Measurements from ENCODE around the gene MROH2B. TPM values are rescaled to one million over a fixed set of nuclear protein-coding genes. Genes with fewer than 3 reads are reported as not detected.

MROH2B gene
- total and polyA plus RNA-seq, 2 donors (not counting 1 experiment from before 2014, with no cell fraction given), result not detected

- ATAC-seq (ENCODE audit: low read depth), result no peak
- no peaks in the 10 kb centered on the region for H3K9me3 Mint-ChIP-seq (ENCODE audit: insufficient read depth)
- H3K27me3 ChIP-seq (replicated peaks in 1 of 4; ENCODE audit: control extremely low read depth in 1 of 4, control insufficient read depth in 3 of 4, insufficient read depth in 4 of 4, low read length in 3 of 4), result no peaks in the 10 kb centered on the region
- H4K20me1 ChIP-seq (ENCODE audit: control insufficient read depth, insufficient read depth, low read length, poor library complexity, severe bottlenecking), result no peaks in the 10 kb centered on the region
- H3K4me1 Mint-ChIP-seq, result no peaks in the 10 kb centered on the region
- no peaks in the 10 kb centered on the region for H3K4me1 ChIP-seq (ENCODE audit: control insufficient read depth in 2 of 2, insufficient read depth in 2 of 2, low read length in 2 of 2)
- no peak overlapping the region for H3K9ac ChIP-seq (ENCODE audit: low read length)
- POLR2A ChIA-PET, result no interaction called here
- peaks cover 0 to 3% (median 0%) of the 10 kb centered on the region in 3 donors for H3K9me3 ChIP-seq (ENCODE audit: control extremely low read depth in 1 of 3, control insufficient read depth in 2 of 3, insufficient read depth in 1 of 3, low read length in 2 of 3)
- no peak for TF ChIP-seq CTCF (IDR thresholded peaks at IDR 0.05)
- TF ChIP-seq EZH2 (IDR thresholded peaks at IDR 0.05; ENCODE audit: borderline replicate concordance, insufficient read depth, low read depth, low read length, poor library complexity, severe bottlenecking), result no peak
- H3K27ac Mint-ChIP-seq, result no peak overlapping the region
- H3K79me2 ChIP-seq (ENCODE audit: control insufficient read depth, insufficient read depth, low read length), result no peaks in the 10 kb centered on the region
- H3K36me3 ChIP-seq (replicated peaks in 1 of 2; ENCODE audit: control extremely low read depth in 1 of 2, control insufficient read depth in 1 of 2, extremely low read depth in 1 of 2, insufficient read depth in 2 of 2, low read length in 1 of 2), result no peaks in the 10 kb centered on the region
- no peak overlapping the region for H3K27ac ChIP-seq (ENCODE audit: low read length in 2 of 2)
- H3K4me3 Mint-ChIP-seq, result no peak overlapping the region
- no peak overlapping the region for H2AFZ ChIP-seq (ENCODE audit: insufficient read depth, low read depth, low read length, poor library complexity, severe bottlenecking)
- intact Hi-C loops (cut with micrococcal nuclease), result no loop called here
- H3K4me2 ChIP-seq (replicated peaks; ENCODE audit: low read depth, low read length, poor library complexity, severe bottlenecking), result no peak overlapping the region
- DNase-seq, result no peak
- CTCF ChIA-PET, result no interaction called here
- H3K27me3 Mint-ChIP-seq, result peaks cover 2% of the 10 kb centered on the region
- no peak overlapping the region for H3K4me3 ChIP-seq (ENCODE audit: control extremely low read depth in 1 of 5, extremely low read depth in 1 of 5, insufficient read depth in 1 of 5, low read depth in 2 of 5, low read length in 4 of 5)
- WGBS (ENCODE audit: insufficient coverage), result 86% methylated on average over 3 of the region's 5 CpGs
Observed at GRCh38 chr5:41095324-41096101, 24.4 kb upstream of the MROH2B start.

- ChIA-PET POLR2A (no interaction called here), CTCF (no interaction called here)
- no CpG with 5 or more reads among the region's 2 CpGs for WGBS (ENCODE audit: insufficient coverage)
- H2AFZ ChIP-seq (ENCODE audit: insufficient read depth, low read depth, low read length, poor library complexity, severe bottlenecking), result no peak overlapping the region
- Mint-ChIP-seq H3K9me3 (ENCODE audit: insufficient read depth) (no peaks in the 10 kb centered on the region), H3K27me3 (peaks cover 2% of the 10 kb centered on the region), H3K4me3 (no peak overlapping the region), H3K4me1 (no peaks in the 10 kb centered on the region), H3K27ac (no peak overlapping the region)
- H3K9ac ChIP-seq (ENCODE audit: low read length), result no peak overlapping the region
- DNase-seq (no peak), ATAC-seq (ENCODE audit: low read depth) (no peak)
- no peaks in the 10 kb centered on the region for H3K27me3 ChIP-seq (replicated peaks in 1 of 4; ENCODE audit: control extremely low read depth in 1 of 4, control insufficient read depth in 3 of 4, insufficient read depth in 4 of 4, low read length in 3 of 4)
- intact Hi-C loops (cut with micrococcal nuclease), result no loop called here
- peaks cover 0 to 3% (median 0%) of the 10 kb centered on the region in 3 donors for H3K9me3 ChIP-seq (ENCODE audit: control extremely low read depth in 1 of 3, control insufficient read depth in 2 of 3, insufficient read depth in 1 of 3, low read length in 2 of 3)
- no peaks in the 10 kb centered on the region for H3K79me2 ChIP-seq (ENCODE audit: control insufficient read depth, insufficient read depth, low read length)
- H4K20me1 ChIP-seq (ENCODE audit: control insufficient read depth, insufficient read depth, low read length, poor library complexity, severe bottlenecking), result no peaks in the 10 kb centered on the region
- TF ChIP-seq EZH2 (IDR thresholded peaks at IDR 0.05; ENCODE audit: borderline replicate concordance, insufficient read depth, low read depth, low read length, poor library complexity, severe bottlenecking) (no peak), CTCF (IDR thresholded peaks at IDR 0.05) (no peak)
- H3K4me3 ChIP-seq (ENCODE audit: control extremely low read depth in 1 of 5, extremely low read depth in 1 of 5, insufficient read depth in 1 of 5, low read depth in 2 of 5, low read length in 4 of 5), result no peak overlapping the region
- no peak overlapping the region for H3K27ac ChIP-seq (ENCODE audit: low read length in 2 of 2)
- no peak overlapping the region for H3K4me2 ChIP-seq (replicated peaks; ENCODE audit: low read depth, low read length, poor library complexity, severe bottlenecking)
- H3K36me3 ChIP-seq (replicated peaks in 1 of 2; ENCODE audit: control extremely low read depth in 1 of 2, control insufficient read depth in 1 of 2, extremely low read depth in 1 of 2, insufficient read depth in 2 of 2, low read length in 1 of 2), result no peaks in the 10 kb centered on the region
- no peaks in the 10 kb centered on the region for H3K4me1 ChIP-seq (ENCODE audit: control insufficient read depth in 2 of 2, insufficient read depth in 2 of 2, low read length in 2 of 2)
Observed at GRCh38 chr5:41094871-41095270, 23.7 kb upstream of the MROH2B start.
